ENCODE data around the gene KIF2A. TPM values are rescaled to one million over a fixed set of nuclear protein-coding genes. Genes with fewer than 3 reads are reported as not detected.

The KIF2A gene
- 55.8 and 73.0 TPM in 2 replicates for total RNA-seq

GRCh38 chr5:62305715-62306322, at the start of gene KIF2A:
Gene KIF2A, plus strand, starts transcription at chr5:62306206. Its CDS starts 267 bp downstream, at chr5:62306473.

GRCh38 chr5:62403411-62404250, 97.6 kb downstream of the KIF2A start, which contains the start of gene DIMT1:
Gene DIMT1, minus strand, starts transcription at chr5:62403905. Its CDS starts 133 bp downstream, at chr5:62403772.

GRCh38 chr5:62412549-62413329, 106.7 kb downstream of the KIF2A start, which contains the start of gene IPO11:
Gene IPO11, plus strand, starts transcription at chr5:62412763. Its CDS starts 24,517 bp downstream, at chr5:62437280.

Other genes starting within 250 kb of the KIF2A start
- 16.9 and 39.7 TPM in 2 replicates for gene DIMT1, start 97.7 kb downstream of the KIF2A start, total RNA-seq
- 18.4 and 29.1 TPM in 2 replicates for gene IPO11, start 106.6 kb downstream of the KIF2A start, total RNA-seq

Measured in placental pericyte (primary cell).